Right kidney (tissue), 1 donor: Measurements from ENCODE around the gene NLRP4.
"Not testable (repeated sequence)": the region's sequence is repeated elsewhere in the genome, so short reads cannot be mapped to it uniquely, and the experiment has no call there.

ENCODE experiments used
- DNase-seq: peaks from one replicate; pipeline ENCODE4 v3.0.0-alpha.2; 2016

The NLRP4 gene

DNA sequence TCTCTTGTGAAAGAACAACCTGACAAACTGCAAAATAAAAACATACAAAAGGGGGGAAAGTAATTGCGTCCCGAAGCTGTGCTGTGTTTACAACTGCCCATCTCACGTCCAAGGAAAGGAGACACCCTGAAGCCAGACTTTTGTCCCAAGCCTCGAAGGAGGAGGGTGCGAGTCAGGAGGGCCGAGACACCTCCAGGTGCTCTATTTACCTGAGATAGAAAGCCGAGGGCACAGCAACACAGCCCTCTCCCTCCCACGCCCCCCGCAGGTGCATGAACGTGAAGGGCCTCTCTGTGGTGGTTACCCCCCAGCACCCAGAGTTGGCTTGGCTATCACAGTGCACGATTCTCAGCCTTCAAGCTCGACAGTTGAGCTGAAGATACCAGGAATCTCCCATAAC lies 62.6 kb downstream of the NLRP4 start:
- DNase-seq = no peak

DNA sequence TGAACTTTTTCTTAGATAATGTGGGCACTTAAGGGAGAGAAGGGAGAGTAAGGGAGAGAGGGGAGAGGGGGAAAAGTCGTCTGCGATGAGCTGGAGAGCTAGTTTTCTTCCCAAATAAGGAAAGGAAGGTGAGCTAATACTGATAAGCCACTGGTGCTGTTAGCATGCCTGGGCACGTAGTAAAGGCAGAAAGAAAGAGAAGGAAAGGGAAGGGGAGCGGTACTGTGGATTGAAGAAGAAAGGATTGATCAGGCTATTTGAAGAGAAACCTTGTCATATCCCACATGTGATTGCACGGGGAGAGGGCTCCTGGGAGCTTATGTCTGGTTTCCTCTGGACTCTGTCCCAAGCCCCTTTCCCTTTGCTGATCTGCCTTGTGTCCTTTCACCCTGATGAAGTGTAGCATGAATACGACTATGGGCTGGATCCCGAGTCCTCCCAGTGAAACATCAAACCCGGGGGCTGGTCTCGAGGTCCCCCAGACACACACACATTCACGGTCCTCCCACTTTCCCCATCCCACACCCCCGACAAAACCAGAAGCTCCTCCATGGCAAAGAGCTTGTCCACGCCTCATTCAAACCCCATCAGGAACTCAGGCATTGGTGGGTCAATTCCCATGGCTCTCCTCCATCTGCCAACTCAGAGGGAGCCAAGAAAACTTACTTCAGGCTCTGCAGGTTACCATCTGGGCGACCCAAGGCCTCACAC lies 65.2 kb downstream of the NLRP4 start:
- DNase-seq = no peak

DNA sequence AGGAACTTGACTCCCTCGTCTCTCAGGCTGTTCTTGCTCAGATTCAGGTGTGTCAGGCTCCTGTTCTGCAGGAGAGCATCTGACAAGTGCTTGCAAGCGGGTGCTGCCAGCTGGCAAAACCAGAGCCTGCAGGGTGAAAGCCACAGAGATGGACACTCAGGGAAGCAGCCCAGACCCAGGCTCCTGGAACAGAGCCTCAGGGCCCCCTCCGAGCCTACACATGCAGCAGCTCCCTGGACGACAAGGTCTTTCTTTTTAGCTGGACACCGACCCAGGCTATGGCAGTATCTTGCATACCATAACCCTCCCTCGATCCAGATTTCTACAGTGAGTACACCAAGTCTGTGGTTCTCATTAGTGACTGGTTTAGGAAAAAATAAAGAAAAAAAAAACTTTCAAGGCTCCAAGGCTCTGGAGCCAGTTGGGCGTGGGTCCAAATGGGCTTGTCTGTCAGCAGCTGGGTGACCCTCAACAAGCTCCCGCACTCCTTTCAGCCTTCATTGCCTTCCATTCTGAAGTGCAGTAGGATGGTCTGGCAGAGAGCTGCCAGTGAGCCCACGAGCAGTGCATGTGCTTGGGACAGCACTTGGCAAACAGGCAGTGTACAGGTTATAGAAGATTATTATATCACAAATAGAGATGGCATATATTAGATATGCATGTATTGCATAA lies 65.9 kb downstream of the NLRP4 start:
- DNase-seq = no peak

DNA sequence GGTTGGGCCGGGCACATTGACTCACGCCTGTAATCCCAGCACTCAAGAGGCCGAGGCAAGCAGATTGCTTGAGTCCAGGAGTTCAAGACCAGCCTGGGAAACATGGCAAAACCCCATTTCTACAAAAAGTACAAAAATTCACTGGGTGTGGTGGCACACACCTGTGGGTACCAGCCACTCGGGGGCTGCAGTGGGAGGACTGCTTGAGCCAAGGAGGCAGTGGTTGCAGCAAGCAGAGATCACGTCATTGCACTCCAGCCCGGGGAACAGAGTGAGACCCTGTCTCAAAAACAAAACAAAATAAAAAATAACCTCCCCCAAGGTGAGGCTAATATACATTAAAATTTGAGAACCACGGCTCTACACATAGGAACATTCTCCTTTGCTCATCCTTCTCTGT lies 70.9 kb downstream of the NLRP4 start:
- no peak for DNase-seq

DNA sequence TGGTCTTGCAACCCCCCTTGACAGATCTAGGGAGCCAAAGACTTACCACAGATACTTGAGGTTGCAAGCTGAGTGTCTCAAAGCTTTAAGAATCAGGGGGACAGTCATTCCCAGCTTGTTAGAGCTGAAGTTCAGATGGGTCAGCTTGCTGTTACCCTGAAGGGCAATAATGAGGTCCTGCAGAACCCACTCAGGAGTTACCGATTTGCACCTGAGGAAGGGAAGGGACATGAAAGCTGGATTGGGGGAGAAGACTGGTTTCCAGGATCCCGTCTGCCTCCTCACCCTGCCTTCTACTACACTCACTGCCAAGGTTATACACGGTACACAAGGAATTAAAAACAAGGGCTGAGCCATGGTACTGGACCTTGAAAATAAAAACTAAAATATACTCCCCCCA lies 71.4 kb downstream of the NLRP4 start:
- DNase-seq = no peak

DNA sequence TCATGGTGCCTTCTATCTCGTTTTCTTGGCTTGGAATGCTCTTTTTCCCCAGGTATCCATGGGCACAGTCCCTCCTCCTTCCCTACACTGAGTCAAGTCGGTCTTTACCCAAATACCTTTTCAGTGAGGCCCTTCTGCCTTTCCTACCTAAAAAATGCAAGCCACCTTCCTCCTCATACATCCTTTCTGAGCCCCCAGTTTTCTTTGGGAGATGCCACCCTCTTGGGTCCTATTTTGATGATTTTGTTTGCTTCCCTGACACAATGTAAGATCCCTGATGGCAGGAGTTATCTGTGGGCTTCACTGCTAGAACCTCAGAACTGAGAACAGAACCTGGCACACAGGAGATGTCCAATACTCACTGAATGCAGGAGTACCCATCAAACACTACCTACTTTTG lies 73.5 kb downstream of the NLRP4 start:
- no peak for DNase-seq

DNA sequence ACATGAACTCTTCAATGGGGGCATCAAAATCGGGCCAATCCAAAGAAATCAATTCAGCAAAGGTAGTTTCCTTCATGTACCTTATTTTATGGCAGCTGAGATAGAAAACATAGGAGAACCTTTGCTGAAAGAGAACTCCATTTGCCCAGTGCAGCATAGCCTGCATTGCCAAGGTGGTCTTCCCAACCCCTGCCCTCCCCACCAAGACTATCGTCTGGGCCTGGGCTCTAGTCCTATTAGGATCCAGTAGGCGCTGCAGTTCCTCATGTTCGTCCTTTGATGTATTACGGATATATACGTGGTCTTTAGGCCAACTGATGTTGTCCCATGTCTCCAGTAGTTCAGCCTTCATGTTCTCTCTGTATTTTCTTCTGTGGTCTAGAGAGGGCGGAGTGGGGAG lies 76.6 kb downstream of the NLRP4 start:
- no peak for DNase-seq

DNA sequence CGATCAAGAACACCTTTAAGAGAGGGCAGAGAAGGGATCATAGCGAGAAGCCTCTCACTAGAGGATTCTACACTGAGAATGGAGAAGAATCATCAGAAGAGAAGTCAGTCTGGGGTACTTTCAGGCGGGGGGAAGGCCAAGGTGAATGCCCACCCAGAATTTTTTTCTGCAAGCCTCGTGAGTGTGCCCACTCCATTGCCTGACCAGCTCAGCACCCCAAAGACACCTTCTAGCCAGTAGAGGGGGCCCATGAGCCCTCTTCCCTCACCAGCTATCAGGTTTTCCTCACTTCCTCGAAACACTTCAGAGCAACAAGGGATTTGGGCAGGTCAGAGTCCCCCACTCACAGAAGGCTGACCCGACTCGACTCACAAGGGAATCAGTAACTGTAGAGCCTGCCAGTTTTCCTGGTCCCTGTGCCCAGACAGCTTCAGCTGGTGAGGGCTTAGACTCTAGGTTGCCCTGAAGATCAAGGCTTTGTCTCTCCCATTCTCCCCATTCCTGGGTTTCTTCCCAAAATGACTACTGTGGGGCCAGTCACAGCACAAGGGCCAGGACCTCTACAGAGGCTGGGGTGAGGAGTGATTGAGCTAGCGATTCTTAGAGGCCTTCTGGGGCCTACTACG lies 77.4 kb downstream of the NLRP4 start:
- DNase-seq = no peak

DNA sequence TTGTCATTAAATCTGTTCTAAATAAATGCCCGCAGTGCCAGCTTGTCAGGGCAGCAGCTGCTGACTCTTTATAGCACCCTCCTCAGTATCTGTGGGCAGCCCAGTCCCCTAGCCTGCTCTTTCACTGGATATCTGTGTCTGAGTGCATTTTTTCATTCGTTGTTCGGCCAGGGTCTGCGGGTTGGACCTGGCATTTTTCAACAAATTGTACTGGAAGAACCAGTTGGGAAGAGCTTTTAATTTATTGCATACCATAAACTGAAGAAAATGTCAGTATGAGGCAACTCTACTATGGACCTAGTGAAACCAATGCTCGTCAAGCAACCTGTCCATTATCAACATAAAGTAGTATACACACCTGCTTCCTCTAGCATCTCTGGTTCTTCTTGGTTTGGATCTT lies 87.2 kb downstream of the NLRP4 start:
- DNase-seq = no peak

DNA sequence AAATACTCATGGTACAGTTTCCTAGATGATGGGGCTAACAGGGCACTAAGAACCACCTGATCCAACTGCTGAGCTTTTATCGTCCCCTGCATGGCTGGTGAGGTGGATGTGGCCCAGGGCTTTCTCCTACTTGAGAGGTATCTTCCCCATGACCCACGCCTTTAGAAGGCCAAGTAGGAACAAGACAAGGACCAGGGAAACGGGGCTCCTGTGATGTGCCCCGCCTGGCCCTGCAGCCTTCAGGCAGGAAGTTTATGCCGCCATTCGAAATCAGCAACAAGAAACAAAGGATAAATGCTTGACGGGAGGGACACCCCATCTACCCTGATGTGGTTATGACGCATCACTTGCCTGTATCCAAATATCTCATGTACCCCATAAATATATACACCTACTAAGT lies 91.7 kb downstream of the NLRP4 start:
- no peak for DNase-seq

DNA sequence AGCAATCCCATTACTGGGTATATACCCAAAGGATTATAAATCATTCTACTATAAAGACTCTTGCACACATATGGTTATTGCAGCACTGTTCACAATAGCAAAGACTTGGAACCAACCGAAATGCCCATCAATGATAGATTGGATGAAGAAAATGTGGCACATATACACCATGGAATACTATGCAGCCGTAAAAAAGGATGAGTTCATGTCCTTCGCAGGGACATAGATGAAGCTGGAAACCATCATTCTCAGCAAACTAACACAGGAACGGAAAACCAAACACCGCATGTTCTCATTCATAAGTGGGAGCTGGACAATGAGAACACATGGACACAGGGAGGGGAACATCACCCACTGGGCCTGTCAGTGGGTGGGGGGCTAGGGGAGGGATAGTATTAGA lies 92.9 kb downstream of the NLRP4 start:
- DNase-seq = not testable (repeated sequence)

DNA sequence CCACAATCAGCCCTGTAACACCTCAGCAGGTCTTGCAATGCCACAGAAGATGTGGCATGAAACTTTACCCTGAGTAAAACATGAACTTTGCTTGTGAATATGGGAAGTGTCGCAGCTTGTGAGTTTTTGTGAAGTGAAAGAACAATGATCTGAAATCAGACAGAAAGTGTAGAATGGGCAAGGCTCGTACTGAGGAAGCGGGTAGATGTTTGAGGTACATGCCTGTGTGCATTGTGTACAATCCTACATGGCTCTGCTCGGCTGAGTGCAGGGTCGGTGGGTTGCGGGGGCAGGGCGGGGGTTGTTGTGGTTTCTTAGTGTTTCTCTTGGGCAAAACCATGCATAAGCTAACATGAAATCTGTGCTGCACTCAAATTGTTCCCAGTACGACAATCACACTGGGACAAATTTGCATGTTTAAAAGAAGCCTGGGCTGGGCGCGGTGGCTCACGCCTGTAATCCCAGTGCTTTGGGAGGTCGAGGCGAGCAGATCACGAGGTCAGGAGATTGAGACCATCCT lies 94.7 kb downstream of the NLRP4 start:
- DNase-seq = no peak
